Upper lobe of right lung (tissue), 1 donor: Measurements from ENCODE around the gene C6orf132. TPM values are rescaled to one million over a fixed set of nuclear protein-coding genes. Genes with fewer than 3 reads are reported as not detected.
A peak's percentile ranks its signal among the peaks of the same experiment; 100 is the strongest.

Source experiments
- ATAC-seq: fragments of 200-7000 bp; cut with Tn5 transposase; one replicate; pipeline ENCODE4 v1.9.1; 2020; ENCODE audit warnings: mild to moderate bottlenecking, moderate library complexity
- DNase-seq: peaks from one replicate; pipeline ENCODE4 v3.0.0-alpha.2; 2020
- H3K27ac ChIP-seq: fragments of 200-600 bp; one replicate; pipeline ENCODE4 v1.8.0; 2022
- H3K27me3 ChIP-seq: fragments of 200-600 bp; one replicate; pipeline ENCODE4 v1.8.0; 2022; ENCODE audit warnings: mild to moderate bottlenecking
- H3K36me3 ChIP-seq: fragments of 200-600 bp; one replicate; pipeline ENCODE4 v1.8.0; 2022
- H3K4me1 ChIP-seq: fragments of 200-600 bp; one replicate; pipeline ENCODE4 v1.8.0; 2022
- H3K4me3 ChIP-seq: fragments of 200-600 bp; one replicate; pipeline ENCODE4 v1.8.0; 2022; ENCODE audit warnings: mild to moderate bottlenecking
- H3K9me3 ChIP-seq: fragments of 200-600 bp; one replicate; pipeline ENCODE4 v1.8.0; 2022
- CTCF ChIP-seq: fragments of 200-600 bp; IDR thresholded peaks from one replicate; pipeline ENCODE4 v1.8.0; 2022; ENCODE audit warnings: antibody characterized with exemption
- intact Hi-C: fragments of 100-400 bp; cut with DNase I; formaldehyde crosslinking; loops from one replicate; pipeline ENCODE4 v1.11.0; 2022
- total RNA-seq: library from RNA; stranded (reverse); fragmentation: NEBNext Ultra II Directional; extraction: Animal tissue kit (Norgen Biotek cat#: 25700); gene quantifications from one replicate; pipeline ENCODE4 v1.2.1, GENCODE V29; 2021
- donor health status: DM: no; HTN: yes; CAD: no; lungs with severe emphysema.

Gene C6orf132
- total RNA-seq, 1 donor from 2014 or later: 11.5 TPM

DNA sequence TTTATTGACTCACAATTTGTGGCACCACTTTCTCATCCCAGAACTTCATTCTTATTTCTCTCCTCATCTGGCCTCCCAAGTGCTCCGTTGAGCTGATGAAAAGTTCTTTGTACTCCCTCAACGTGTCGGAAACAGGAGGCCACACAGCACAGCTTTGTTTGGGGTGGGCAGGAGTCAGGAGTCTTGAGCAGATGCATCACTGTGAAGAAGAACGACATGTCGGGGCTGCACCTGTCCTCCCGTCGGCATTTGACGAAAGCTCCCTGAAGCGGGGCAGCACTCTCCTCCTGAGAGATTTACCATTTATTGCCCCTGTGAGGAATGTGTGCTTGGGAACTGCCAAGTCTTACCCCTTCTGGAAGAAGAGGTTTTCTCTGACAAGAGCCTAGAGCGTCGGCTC, 64.0 kb downstream of the C6orf132 start:
- intact Hi-C loops: loop anchor here (5.0 kb wide), 1 partner anchor 89 kb away; no protein-coding TSS in a partner anchor
- H3K27me3 ChIP-seq: no peaks in the 10 kb centered on the region
- H3K27ac ChIP-seq: no peak overlapping the region
- H3K36me3 ChIP-seq: peaks cover 39% of the 10 kb centered on the region
- H3K9me3 ChIP-seq: no peaks in the 10 kb centered on the region
- no peak for TF ChIP-seq CTCF
- H3K4me3 ChIP-seq: no peak overlapping the region
- DNase-seq: peak; percentile 35
- peaks cover 8% of the 10 kb centered on the region for H3K4me1 ChIP-seq
- ATAC-seq: no peak

DNA sequence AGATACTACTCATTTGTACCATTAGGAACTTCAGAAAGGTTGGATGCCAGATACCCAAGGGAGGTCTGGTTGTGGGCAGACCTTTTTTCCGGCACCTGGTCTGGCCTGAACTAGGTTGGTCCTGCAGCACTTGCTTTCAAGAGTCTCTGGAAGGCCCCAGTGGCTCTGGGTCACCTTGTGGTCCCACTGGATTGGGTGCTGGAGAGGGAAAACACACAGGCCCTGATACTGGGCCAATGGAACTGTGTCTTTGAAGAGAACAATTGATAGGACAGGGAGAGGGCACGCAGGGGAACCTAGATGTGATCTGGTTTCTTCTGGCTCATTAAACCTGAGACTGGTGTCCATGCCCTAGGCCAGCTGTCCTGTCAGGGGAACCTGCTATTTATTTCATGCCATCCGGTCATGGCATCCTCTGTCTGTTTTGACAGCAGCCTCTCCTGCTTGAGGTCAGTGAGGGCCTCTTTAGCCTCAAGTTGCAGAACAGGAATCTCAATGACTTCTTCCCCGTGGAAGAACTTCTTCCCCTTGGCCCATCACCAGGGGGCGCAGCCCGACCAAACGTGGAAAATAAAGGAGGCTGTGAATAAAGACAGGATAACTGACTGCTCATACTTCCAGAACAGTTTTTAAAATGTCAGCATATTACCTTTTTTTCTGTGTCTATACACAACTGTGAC, 67.1 kb downstream of the C6orf132 start:
- no peak overlapping the region for H3K27ac ChIP-seq
- peaks cover 8% of the 10 kb centered on the region for H3K4me1 ChIP-seq
- DNase-seq (peak; percentile 90), ATAC-seq (peak; percentile 91)
- H3K4me3 ChIP-seq: no peak overlapping the region
- peaks cover 64% of the 10 kb centered on the region for H3K36me3 ChIP-seq
- intact Hi-C loops: loop anchor here (5.0 kb wide), 1 partner anchor 92 kb away; no protein-coding TSS in a partner anchor
- H3K27me3 ChIP-seq: no peaks in the 10 kb centered on the region
- peak; percentile 84 for TF ChIP-seq CTCF
- no peaks in the 10 kb centered on the region for H3K9me3 ChIP-seq

DNA sequence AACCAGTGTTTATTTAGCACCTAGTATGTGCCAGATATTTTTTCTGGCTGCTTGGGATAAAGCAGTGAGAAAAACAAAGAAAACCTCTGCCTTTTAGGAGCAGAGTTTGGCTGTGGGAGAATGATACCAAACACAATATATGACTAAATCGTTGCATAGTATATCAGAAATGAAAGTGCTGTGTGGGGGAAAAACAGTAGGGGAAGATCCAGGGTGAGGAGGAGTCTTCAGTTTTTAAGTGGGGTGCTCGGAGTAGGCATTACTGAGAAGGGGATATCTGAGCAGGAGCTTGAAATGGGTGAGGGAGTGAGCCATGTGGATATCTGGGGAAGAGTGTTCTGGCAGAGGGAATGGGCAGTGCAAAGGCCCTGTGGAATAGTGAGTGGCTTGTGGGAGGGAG, 69.1 kb downstream of the C6orf132 start:
- no peaks in the 10 kb centered on the region for H3K27me3 ChIP-seq
- no peak for ATAC-seq
- DNase-seq: no peak
- peaks cover 77% of the 10 kb centered on the region for H3K36me3 ChIP-seq
- peaks cover 8% of the 10 kb centered on the region for H3K4me1 ChIP-seq
- H3K9me3 ChIP-seq: no peaks in the 10 kb centered on the region
- no peak overlapping the region for H3K27ac ChIP-seq
- no peak overlapping the region for H3K4me3 ChIP-seq
- no peak for TF ChIP-seq CTCF
- intact Hi-C loops: no loop called here

DNA sequence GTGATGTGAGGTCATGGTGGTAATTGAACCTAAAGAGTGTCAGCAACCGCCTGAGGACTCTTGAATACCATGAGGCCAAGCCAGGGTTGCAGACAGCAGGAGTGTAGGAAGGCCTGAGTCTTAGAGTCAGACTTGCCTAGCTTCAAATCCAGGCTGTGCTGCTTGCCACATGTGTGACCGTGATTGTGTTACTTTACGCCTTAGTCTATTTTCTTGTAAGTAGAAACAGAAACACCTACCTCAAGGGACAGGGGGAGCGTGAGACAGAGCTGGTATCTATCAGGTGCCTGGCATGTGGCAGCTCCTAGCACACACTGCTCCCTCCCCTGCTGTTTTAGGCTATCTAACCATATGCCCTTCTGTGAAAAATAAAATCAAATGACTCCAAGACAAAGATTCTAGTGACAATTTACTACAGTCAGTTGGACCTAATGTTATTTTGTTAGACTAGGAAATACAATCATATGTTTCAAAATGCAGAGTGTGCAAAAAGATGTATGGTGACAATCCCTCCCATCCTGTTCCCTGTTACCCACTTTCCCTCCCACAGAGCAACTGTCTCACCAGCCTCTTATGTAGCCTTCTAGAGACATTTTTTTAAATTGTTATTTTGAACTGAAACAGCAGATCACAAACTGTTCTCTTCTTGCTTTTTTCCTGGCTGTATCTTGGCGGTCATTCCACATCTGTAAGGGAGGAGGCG, 70.4 kb downstream of the C6orf132 start:
- peaks cover 8% of the 10 kb centered on the region for H3K4me1 ChIP-seq
- peaks cover 77% of the 10 kb centered on the region for H3K36me3 ChIP-seq
- no peak for TF ChIP-seq CTCF
- H3K9me3 ChIP-seq: no peaks in the 10 kb centered on the region
- DNase-seq: no peak
- H3K27me3 ChIP-seq: no peaks in the 10 kb centered on the region
- H3K27ac ChIP-seq: no peak overlapping the region
- intact Hi-C loops: no loop called here
- ATAC-seq: no peak
- H3K4me3 ChIP-seq: no peak overlapping the region

DNA sequence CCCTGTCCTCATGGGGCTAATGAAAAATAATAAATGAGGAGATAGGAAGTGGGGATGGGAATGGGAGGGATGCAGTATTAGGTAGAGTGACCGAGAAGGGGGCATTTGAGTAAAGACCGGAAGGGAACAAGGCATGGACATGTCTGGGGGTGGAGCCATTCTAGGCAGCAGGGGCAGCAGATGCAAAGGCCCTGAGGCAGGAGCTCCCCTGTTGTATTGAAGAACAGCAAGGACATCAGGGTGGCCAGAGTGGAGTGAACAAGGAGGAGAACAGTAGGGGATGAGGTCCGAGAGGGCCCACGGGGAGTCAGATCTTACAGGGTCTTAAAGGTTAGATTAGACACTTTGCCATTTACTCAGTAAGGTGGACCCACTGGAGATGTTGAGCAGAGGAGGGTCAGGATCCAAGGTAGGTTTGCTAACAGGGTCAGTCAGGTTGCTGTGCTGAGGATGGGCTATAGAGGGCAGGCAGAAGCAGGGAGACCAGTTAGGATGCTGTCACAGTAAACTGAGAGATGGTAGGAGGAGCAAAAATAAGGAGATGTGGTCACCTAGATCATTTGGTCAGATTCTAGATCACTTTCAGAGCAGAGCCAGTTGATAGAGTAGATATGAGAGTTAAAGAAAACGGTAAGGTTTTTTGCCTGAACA, 73.4 kb downstream of the C6orf132 start:
- peaks cover 96% of the 10 kb centered on the region for H3K36me3 ChIP-seq
- DNase-seq (peak; percentile 16), ATAC-seq (no peak)
- no peaks in the 10 kb centered on the region for H3K9me3 ChIP-seq
- no peak overlapping the region for H3K4me3 ChIP-seq
- intact Hi-C loops: no loop called here
- no peaks in the 10 kb centered on the region for H3K4me1 ChIP-seq
- no peaks in the 10 kb centered on the region for H3K27me3 ChIP-seq
- no peak for TF ChIP-seq CTCF
- H3K27ac ChIP-seq: no peak overlapping the region
